ENCODE results near the gene RSU1. TPM values are rescaled to one million over a fixed set of nuclear protein-coding genes. Genes with fewer than 3 reads are reported as not detected.

RSU1 gene
- total and polyA plus RNA-seq, 12 donors = 25.5 to 74.2 (median 48.3) TPM

GRCh38 chr10:16769331-16769730 lies 47.9 kb downstream of the RSU1 start:
- H3K9me3 ChIP-seq = no peaks in the 10 kb centered on the region
- no peak overlapping the region for H3K27ac ChIP-seq
- 93 to 95% methylated on average over 7 of the region's 7 CpGs for WGBS, 2 donors
- no peaks in the 10 kb centered on the region for H3K27me3 ChIP-seq
- no peak overlapping the region for H3K4me3 ChIP-seq
- H3K4me1 ChIP-seq = peaks cover 0 to 29% (median 12%) of the 10 kb centered on the region in 9 donors
- ATAC-seq = no peak
- no peak for TF ChIP-seq CTCF (IDR thresholded peaks at IDR 0.05)
- intact Hi-C loops (cut with DNase I) = no loop called here
- H3K36me3 ChIP-seq = peaks cover 0 to 2% (median 0%) of the 10 kb centered on the region in 9 donors
- DNase-seq = no peak

- intact Hi-C loops (cut with DNase I) = no loop called here
- Histone ChIP-seq H3K4me1 (peaks cover 0 to 29% (median 12%) of the 10 kb centered on the region in 9 donors), H3K4me3 (no peak overlapping the region), H3K36me3 (peaks cover 0 to 8% (median 0%) of the 10 kb centered on the region in 9 donors), H3K27me3 (no peaks in the 10 kb centered on the region), H3K27ac (no peak overlapping the region), H3K9me3 (no peaks in the 10 kb centered on the region)
- WGBS, 2 donors = 92 to 96% methylated on average over 5 of the region's 5 CpGs
- DNase-seq = no peak
- no peak for ATAC-seq
- no peak for TF ChIP-seq CTCF (IDR thresholded peaks at IDR 0.05)
Observed at GRCh38 chr10:16768702-16769101, 48.5 kb downstream of the RSU1 start.

GRCh38 chr10:16765509-16766375 lies 51.5 kb downstream of the RSU1 start:
- DNase-seq = no peak
- WGBS, 2 donors = 54 to 64% methylated on average over 12 of the region's 12 CpGs
- no peak overlapping the region for H3K27ac ChIP-seq
- no peak for TF ChIP-seq CTCF (IDR thresholded peaks at IDR 0.05)
- intact Hi-C loops (cut with DNase I) = no loop called here
- H3K9me3 ChIP-seq = no peaks in the 10 kb centered on the region
- no peaks in the 10 kb centered on the region for H3K27me3 ChIP-seq
- H3K36me3 ChIP-seq = peaks cover 0 to 31% (median 0%) of the 10 kb centered on the region in 9 donors
- peaks cover 0 to 28% (median 7%) of the 10 kb centered on the region in 9 donors for H3K4me1 ChIP-seq
- H3K4me3 ChIP-seq = no peak overlapping the region
- no peak for ATAC-seq

- no peak for DNase-seq
- ATAC-seq = no peak
- 79 to 85% methylated on average over 8 of the region's 8 CpGs for WGBS, 2 donors
- Histone ChIP-seq H3K4me3 (no peak overlapping the region), H3K36me3 (peaks cover 0 to 67% (median 4%) of the 10 kb centered on the region in 9 donors), H3K27me3 (no peaks in the 10 kb centered on the region), H3K27ac (no peak overlapping the region), H3K9me3 (no peaks in the 10 kb centered on the region), H3K4me1 (peaks cover 0 to 24% (median 7%) of the 10 kb centered on the region in 9 donors)
- no peak for TF ChIP-seq CTCF (IDR thresholded peaks at IDR 0.05)
- intact Hi-C loops (cut with DNase I) = no loop called here
Observed at GRCh38 chr10:16761300-16761699, 55.9 kb downstream of the RSU1 start.
